Measurements from ENCODE around the gene GALP. TPM values are rescaled to one million over a fixed set of nuclear protein-coding genes. Genes with fewer than 3 reads are reported as not detected.

Gene GALP
- total RNA-seq: not detected in 2 replicates

DNA sequence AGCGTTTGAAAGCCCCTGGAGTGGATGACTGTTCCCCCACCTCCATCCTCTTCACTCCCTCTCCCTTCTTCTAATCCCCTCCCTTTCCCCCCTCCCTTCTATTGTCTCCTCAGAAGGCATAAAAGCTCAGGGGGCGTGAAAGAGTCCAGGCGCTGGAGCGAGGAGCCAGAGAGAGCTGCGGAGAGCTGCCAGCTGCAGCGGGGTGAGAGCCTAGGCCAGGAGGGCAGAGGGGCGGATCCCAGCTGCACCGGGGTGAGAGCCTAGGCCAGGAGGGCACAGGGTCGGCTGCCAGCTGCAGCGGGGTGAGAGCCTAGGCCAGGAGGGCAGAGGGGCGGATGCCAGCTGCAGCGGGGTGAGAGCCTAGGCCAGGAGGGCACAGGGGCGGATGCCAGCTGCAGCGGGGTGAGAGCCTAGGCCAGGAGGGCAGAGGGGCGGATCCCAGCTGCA lies at the start of gene GALP:
TSS of gene GALP (plus strand) at position 148 of the 447 bp plus-strand sequence. CDS start 1,101 bp downstream, outside the sequence.

DNA sequence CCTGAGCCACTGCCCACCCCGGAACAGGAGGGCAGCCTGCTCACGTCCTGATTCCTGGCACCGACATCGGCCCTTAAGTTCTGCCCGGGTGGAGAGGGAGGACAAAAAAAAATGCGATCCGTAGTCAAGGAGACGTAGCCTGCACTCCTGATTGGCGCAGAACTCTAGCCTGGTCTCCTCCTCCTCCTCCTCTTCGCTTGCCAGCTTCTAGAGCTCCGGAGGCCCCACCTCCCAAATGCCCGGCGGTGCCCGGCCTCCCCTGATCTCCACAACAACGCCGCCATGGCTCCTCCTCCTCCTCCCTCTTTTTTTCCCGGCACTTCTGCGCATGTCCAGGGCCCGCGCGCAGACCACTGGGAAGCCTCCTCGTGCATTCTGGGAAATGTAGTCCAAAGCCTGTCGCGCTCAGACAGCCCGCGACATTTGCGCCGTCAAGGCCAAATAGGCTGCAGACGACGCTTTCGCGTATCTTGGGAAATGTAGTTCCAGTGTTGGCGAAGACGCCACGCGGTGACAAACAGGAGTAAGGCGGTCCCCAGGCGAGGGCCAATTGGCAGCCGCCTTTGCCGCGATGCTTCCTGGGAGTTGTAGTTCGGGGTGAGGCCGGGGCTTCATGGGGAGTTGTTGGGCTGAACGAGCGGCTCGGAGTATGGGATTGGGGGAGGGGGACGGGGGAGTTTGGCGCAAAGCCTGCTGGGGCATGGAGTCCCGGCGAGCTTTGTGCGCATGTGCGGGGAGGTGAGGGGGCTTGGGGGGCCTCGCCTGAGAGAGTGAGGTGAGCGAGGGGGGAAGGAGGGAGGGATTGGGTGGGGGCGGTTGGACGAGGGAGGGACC lies 35.0 kb upstream of the GALP start, which contains the start of gene ZNF444:
TSS of gene ZNF444 (plus strand) at position 705 of the 834 bp plus-strand sequence. CDS start 5,625 bp downstream, outside the sequence.

DNA sequence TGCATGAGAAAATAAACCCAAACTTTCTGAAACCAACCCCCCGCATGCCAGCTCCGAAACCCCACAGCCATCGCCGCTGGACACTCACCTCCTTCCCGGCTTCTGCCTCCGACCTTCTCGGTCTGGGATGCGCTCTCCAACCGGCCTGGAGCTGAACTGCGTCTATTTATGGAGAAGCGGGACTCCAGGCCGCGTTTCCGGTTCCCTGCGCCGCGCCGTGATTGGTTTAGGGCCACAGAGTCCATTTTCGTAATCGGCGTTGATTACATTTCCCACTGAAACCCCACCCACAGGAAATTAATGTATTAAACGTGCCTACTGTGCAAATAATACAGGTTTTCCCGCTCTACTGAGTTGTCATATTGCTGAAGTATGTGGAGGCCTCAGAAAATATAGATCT lies 21.8 kb downstream of the GALP start, which contains the start of gene ZSCAN5B:
TSS of gene ZSCAN5B (minus strand) at position 138 of the 400 bp plus-strand sequence. CDS start 4,731 bp downstream, outside the sequence.

GRCh38 chr19:56201973-56202372 lies 26.2 kb downstream of the GALP start, which contains the start of gene ZSCAN5C:
ZSCAN5C (plus strand) TSS chr19:56202273; CDS start chr19:56205914, 3,641 bp downstream.

Small RNA genes within 50 kb of the gene (small RNA-seq; reads per million reads assigned to genes)
- not detected for gene AC024580.2

Other genes starting within 250 kb of the GALP start
- not detected in 2 replicates for gene NLRP13, start 243.7 kb upstream of the GALP start, total RNA-seq
- gene NLRP8, start 228.2 kb upstream of the GALP start, total RNA-seq: not detected in 2 replicates
- gene NLRP5, start 189.2 kb upstream of the GALP start, total RNA-seq: not detected in 2 replicates
- gene ZNF787, start 54.7 kb upstream of the GALP start, total RNA-seq: 26.4 and 33.6 TPM in 2 replicates
- 16.9 and 17.1 TPM in 2 replicates for gene ZNF444, start 34.7 kb upstream of the GALP start, total RNA-seq
- gene ZSCAN5B, start 21.8 kb downstream of the GALP start, total RNA-seq: 0.24 TPM in 1 of 2 replicates, not detected in the other
- gene ZSCAN5C, start 26.3 kb downstream of the GALP start, total RNA-seq: not detected in 2 replicates
- not detected in 2 replicates for gene EDDM13, start 96.7 kb downstream of the GALP start, total RNA-seq
- gene ZSCAN5A, start 138.8 kb downstream of the GALP start, total RNA-seq: 7.5 and 7.8 TPM in 2 replicates
- 3.4 and 5.1 TPM in 2 replicates for gene ZNF582, start 217.5 kb downstream of the GALP start, total RNA-seq
- 7.2 and 11.8 TPM in 2 replicates for gene ZNF583, start 228.3 kb downstream of the GALP start, total RNA-seq